ENCODE measurements around the gene SH3BP4.
A peak's percentile ranks its signal among the peaks of the same experiment; 100 is the strongest.

Gene SH3BP4

GRCh38 chr2:235050980-235051351, 99.1 kb downstream of the SH3BP4 start:
- Histone ChIP-seq H3K27ac (ENCODE audit: low read length, poor library complexity, severe bottlenecking) (peak overlapping the region; percentile 45), H3K4me1 (ENCODE audit: control insufficient read depth, insufficient read depth, low read depth, low read length) (peaks cover 37% of the 10 kb centered on the region), H3K9ac (ENCODE audit: low read length) (peak overlapping the region; percentile 57), H2BK12ac (ENCODE audit: low read length in 2 of 2) (peak overlapping the region in 1 of 2 experiments; percentile 48), H2BK120ac (ENCODE audit: low read depth, low read length) (no peak overlapping the region), H3K4me2 (ENCODE audit: low read length, poor library complexity, severe bottlenecking) (no peak overlapping the region), H3K4me3 (ENCODE audit: insufficient read depth in 1 of 2, low read depth in 1 of 2, low read length in 2 of 2) (no peak overlapping the region), H3K9me3 (ENCODE audit: control insufficient read depth, low read length) (no peaks in the 10 kb centered on the region), H3K27me3 (ENCODE audit: control insufficient read depth in 1 of 2, insufficient read depth in 1 of 2, low read length in 2 of 2) (no peaks in the 10 kb centered on the region), H2BK15ac (ENCODE audit: low read depth, poor library complexity, severe bottlenecking) (no peak overlapping the region), H3K4ac (ENCODE audit: low read depth in 1 of 2, low read length in 2 of 2) (no peak overlapping the region), H4K91ac (ENCODE audit: low read length) (no peak overlapping the region), H3K23ac (ENCODE audit: low read length in 2 of 2) (no peak overlapping the region), H3K18ac (ENCODE audit: low read depth in 1 of 2, low read length in 2 of 2) (peak overlapping the region in 1 of 2 experiments; percentile 59), H2AFZ (ENCODE audit: low read depth, low read length) (no peak overlapping the region), H3K79me1 (replicated peaks; ENCODE audit: low read length, poor library complexity, severe bottlenecking) (peaks cover 2% of the 10 kb centered on the region), H3K36me3 (ENCODE audit: control insufficient read depth in 1 of 2, insufficient read depth in 2 of 2, low read depth in 1 of 2, low read length in 2 of 2) (peaks cover 74 to 83% of the 10 kb centered on the region in 2 experiments), H4K8ac (ENCODE audit: low read length) (no peak overlapping the region), H2AK5ac (ENCODE audit: low read length, severe bottlenecking) (no peak overlapping the region), H3K14ac (ENCODE audit: low read length in 2 of 2) (no peak overlapping the region), H2BK5ac (ENCODE audit: low read depth, low read length, poor library complexity, severe bottlenecking) (no peak overlapping the region)
- WGBS = 27% methylated on average over 7 of the region's 7 CpGs
- peak; percentile 97 for DNase-seq

GRCh38 chr2:235051436-235052260, 99.8 kb downstream of the SH3BP4 start:
- DNase-seq = peak; percentile 74
- Histone ChIP-seq H3K4me1 (ENCODE audit: control insufficient read depth, insufficient read depth, low read depth, low read length) (peaks cover 38% of the 10 kb centered on the region), H2AFZ (ENCODE audit: low read depth, low read length) (no peak overlapping the region), H3K18ac (ENCODE audit: low read depth in 1 of 2, low read length in 2 of 2) (peak overlapping the region in 1 of 2 experiments; percentile 50), H3K9me3 (ENCODE audit: control insufficient read depth, low read length) (no peaks in the 10 kb centered on the region), H2BK120ac (ENCODE audit: low read depth, low read length) (no peak overlapping the region), H3K9ac (ENCODE audit: low read length) (peak overlapping the region; percentile 44), H3K23ac (ENCODE audit: low read length in 2 of 2) (no peak overlapping the region), H2BK5ac (ENCODE audit: low read depth, low read length, poor library complexity, severe bottlenecking) (no peak overlapping the region), H2BK15ac (ENCODE audit: low read depth, poor library complexity, severe bottlenecking) (no peak overlapping the region), H3K14ac (ENCODE audit: low read length in 2 of 2) (no peak overlapping the region), H3K4me3 (ENCODE audit: insufficient read depth in 1 of 2, low read depth in 1 of 2, low read length in 2 of 2) (no peak overlapping the region), H2BK12ac (ENCODE audit: low read length in 2 of 2) (peak overlapping the region in 1 of 2 experiments; percentile 57), H3K4me2 (ENCODE audit: low read length, poor library complexity, severe bottlenecking) (no peak overlapping the region), H3K79me1 (replicated peaks; ENCODE audit: low read length, poor library complexity, severe bottlenecking) (peaks cover 6% of the 10 kb centered on the region), H3K27me3 (ENCODE audit: control insufficient read depth in 1 of 2, insufficient read depth in 1 of 2, low read length in 2 of 2) (no peaks in the 10 kb centered on the region), H3K36me3 (ENCODE audit: control insufficient read depth in 1 of 2, insufficient read depth in 2 of 2, low read depth in 1 of 2, low read length in 2 of 2) (peaks cover 74 to 84% of the 10 kb centered on the region in 2 experiments), H4K91ac (ENCODE audit: low read length) (no peak overlapping the region), H3K4ac (ENCODE audit: low read depth in 1 of 2, low read length in 2 of 2) (no peak overlapping the region), H4K8ac (ENCODE audit: low read length) (no peak overlapping the region), H3K27ac (ENCODE audit: low read length, poor library complexity, severe bottlenecking) (peak overlapping the region; percentile 30), H2AK5ac (ENCODE audit: low read length, severe bottlenecking) (no peak overlapping the region)
- WGBS = 88% methylated on average over 17 of the region's 18 CpGs

GRCh38 chr2:235052514-235053354, 100.9 kb downstream of the SH3BP4 start:
- H2BK12ac ChIP-seq (ENCODE audit: low read length in 2 of 2) = no peak overlapping the region
- no peak overlapping the region for H4K91ac ChIP-seq (ENCODE audit: low read length)
- no peaks in the 10 kb centered on the region for H3K9me3 ChIP-seq (ENCODE audit: control insufficient read depth, low read length)
- peaks cover 35% of the 10 kb centered on the region for H3K4me1 ChIP-seq (ENCODE audit: control insufficient read depth, insufficient read depth, low read depth, low read length)
- H2BK15ac ChIP-seq (ENCODE audit: low read depth, poor library complexity, severe bottlenecking) = no peak overlapping the region
- H3K36me3 ChIP-seq (ENCODE audit: control insufficient read depth in 1 of 2, insufficient read depth in 2 of 2, low read depth in 1 of 2, low read length in 2 of 2) = peaks cover 69 to 78% of the 10 kb centered on the region in 2 experiments
- H2BK5ac ChIP-seq (ENCODE audit: low read depth, low read length, poor library complexity, severe bottlenecking) = no peak overlapping the region
- no peak overlapping the region for H3K23ac ChIP-seq (ENCODE audit: low read length in 2 of 2)
- 96% methylated on average over 25 of the region's 25 CpGs for WGBS
- no peak overlapping the region for H2AFZ ChIP-seq (ENCODE audit: low read depth, low read length)
- H4K8ac ChIP-seq (ENCODE audit: low read length) = no peak overlapping the region
- no peak overlapping the region for H3K4me2 ChIP-seq (ENCODE audit: low read length, poor library complexity, severe bottlenecking)
- no peak for DNase-seq
- no peak overlapping the region for H3K9ac ChIP-seq (ENCODE audit: low read length)
- H3K27ac ChIP-seq (ENCODE audit: low read length, poor library complexity, severe bottlenecking) = no peak overlapping the region
- no peak overlapping the region for H2AK5ac ChIP-seq (ENCODE audit: low read length, severe bottlenecking)
- H2BK120ac ChIP-seq (ENCODE audit: low read depth, low read length) = no peak overlapping the region
- no peak overlapping the region for H3K4me3 ChIP-seq (ENCODE audit: insufficient read depth in 1 of 2, low read depth in 1 of 2, low read length in 2 of 2)
- no peak overlapping the region for H3K14ac ChIP-seq (ENCODE audit: low read length in 2 of 2)
- no peak overlapping the region for H3K18ac ChIP-seq (ENCODE audit: low read depth in 1 of 2, low read length in 2 of 2)
- H3K79me1 ChIP-seq (replicated peaks; ENCODE audit: low read length, poor library complexity, severe bottlenecking) = peaks cover 10% of the 10 kb centered on the region
- no peak overlapping the region for H3K4ac ChIP-seq (ENCODE audit: low read depth in 1 of 2, low read length in 2 of 2)
- no peaks in the 10 kb centered on the region for H3K27me3 ChIP-seq (ENCODE audit: control insufficient read depth in 1 of 2, insufficient read depth in 1 of 2, low read length in 2 of 2)

- 96% methylated on average over 10 of the region's 16 CpGs for WGBS
- Histone ChIP-seq H3K79me1 (replicated peaks; ENCODE audit: low read length, poor library complexity, severe bottlenecking) (peaks cover 10% of the 10 kb centered on the region), H3K9ac (ENCODE audit: low read length) (no peak overlapping the region), H3K18ac (ENCODE audit: low read depth in 1 of 2, low read length in 2 of 2) (no peak overlapping the region), H2BK12ac (ENCODE audit: low read length in 2 of 2) (no peak overlapping the region), H4K91ac (ENCODE audit: low read length) (no peak overlapping the region), H3K4me2 (ENCODE audit: low read length, poor library complexity, severe bottlenecking) (no peak overlapping the region), H3K23ac (ENCODE audit: low read length in 2 of 2) (no peak overlapping the region), H4K8ac (ENCODE audit: low read length) (no peak overlapping the region), H3K4me1 (ENCODE audit: control insufficient read depth, insufficient read depth, low read depth, low read length) (peaks cover 34% of the 10 kb centered on the region), H2AK5ac (ENCODE audit: low read length, severe bottlenecking) (no peak overlapping the region), H2AFZ (ENCODE audit: low read depth, low read length) (no peak overlapping the region), H2BK15ac (ENCODE audit: low read depth, poor library complexity, severe bottlenecking) (no peak overlapping the region), H2BK120ac (ENCODE audit: low read depth, low read length) (no peak overlapping the region), H3K4ac (ENCODE audit: low read depth in 1 of 2, low read length in 2 of 2) (no peak overlapping the region), H3K27ac (ENCODE audit: low read length, poor library complexity, severe bottlenecking) (no peak overlapping the region), H3K9me3 (ENCODE audit: control insufficient read depth, low read length) (no peaks in the 10 kb centered on the region), H3K36me3 (ENCODE audit: control insufficient read depth in 1 of 2, insufficient read depth in 2 of 2, low read depth in 1 of 2, low read length in 2 of 2) (peaks cover 62 to 71% of the 10 kb centered on the region in 2 experiments), H3K27me3 (ENCODE audit: control insufficient read depth in 1 of 2, insufficient read depth in 1 of 2, low read length in 2 of 2) (no peaks in the 10 kb centered on the region), H2BK5ac (ENCODE audit: low read depth, low read length, poor library complexity, severe bottlenecking) (no peak overlapping the region), H3K14ac (ENCODE audit: low read length in 2 of 2) (no peak overlapping the region), H3K4me3 (ENCODE audit: insufficient read depth in 1 of 2, low read depth in 1 of 2, low read length in 2 of 2) (no peak overlapping the region)
- DNase-seq = no peak
Measured at GRCh38 chr2:235053651-235054050, 101.8 kb downstream of the SH3BP4 start.

Data from mesenchymal stem cell (in vitro differentiated cells and primary cell).